Measurements from ENCODE around the gene SYT10. TPM values are rescaled to one million over a fixed set of nuclear protein-coding genes. Genes with fewer than 3 reads are reported as not detected.
"Not testable (repeated sequence)": the region's sequence is repeated elsewhere in the genome, so short reads cannot be mapped to it uniquely, and the experiment has no call there.

SYT10 gene
- total RNA-seq, 1 donor from 2014 or later, result not detected

DNA sequence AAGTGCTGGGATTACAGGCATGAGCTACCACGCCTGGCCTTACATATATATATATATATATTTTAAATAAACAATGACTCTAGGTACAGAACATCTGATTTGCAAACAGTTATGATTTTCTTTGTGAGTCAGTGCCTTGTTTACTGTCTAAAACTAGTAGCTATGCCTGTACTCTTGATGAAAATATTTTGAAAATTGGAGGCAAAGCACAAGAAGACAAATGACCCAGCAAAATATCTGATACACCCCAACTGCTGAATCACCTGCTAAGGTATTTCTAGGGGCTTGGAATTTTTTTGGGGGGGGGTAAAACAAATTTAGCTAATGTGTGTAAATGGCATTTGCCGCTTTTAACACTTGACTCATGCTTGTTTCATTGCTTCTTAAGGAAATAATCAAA is 69.3 kb downstream of the SYT10 start:
- Mint-ChIP-seq H3K36me3 (ENCODE audit: unreplicated experiment) (no peaks in the 10 kb centered on the region), H3K27me3 (ENCODE audit: unreplicated experiment) (no peaks in the 10 kb centered on the region), H3K4me1 (ENCODE audit: low read depth, unreplicated experiment) (no peaks in the 10 kb centered on the region), H3K9me3 (ENCODE audit: unreplicated experiment) (no peaks in the 10 kb centered on the region), H3K4me3 (ENCODE audit: unreplicated experiment) (no peak overlapping the region), H3K27ac (ENCODE audit: unreplicated experiment) (no peak overlapping the region)
- DNase-seq, result no peak
- TF ChIP-seq, protein P1, sequence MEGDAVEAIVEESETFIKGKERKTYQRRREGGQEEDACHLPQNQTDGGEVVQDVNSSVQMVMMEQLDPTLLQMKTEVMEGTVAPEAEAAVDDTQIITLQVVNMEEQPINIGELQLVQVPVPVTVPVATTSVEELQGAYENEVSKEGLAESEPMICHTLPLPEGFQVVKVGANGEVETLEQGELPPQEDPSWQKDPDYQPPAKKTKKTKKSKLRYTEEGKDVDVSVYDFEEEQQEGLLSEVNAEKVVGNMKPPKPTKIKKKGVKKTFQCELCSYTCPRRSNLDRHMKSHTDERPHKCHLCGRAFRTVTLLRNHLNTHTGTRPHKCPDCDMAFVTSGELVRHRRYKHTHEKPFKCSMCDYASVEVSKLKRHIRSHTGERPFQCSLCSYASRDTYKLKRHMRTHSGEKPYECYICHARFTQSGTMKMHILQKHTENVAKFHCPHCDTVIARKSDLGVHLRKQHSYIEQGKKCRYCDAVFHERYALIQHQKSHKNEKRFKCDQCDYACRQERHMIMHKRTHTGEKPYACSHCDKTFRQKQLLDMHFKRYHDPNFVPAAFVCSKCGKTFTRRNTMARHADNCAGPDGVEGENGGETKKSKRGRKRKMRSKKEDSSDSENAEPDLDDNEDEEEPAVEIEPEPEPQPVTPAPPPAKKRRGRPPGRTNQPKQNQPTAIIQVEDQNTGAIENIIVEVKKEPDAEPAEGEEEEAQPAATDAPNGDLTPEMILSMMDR (IDR thresholded peaks at IDR 0.05; ENCODE audit: partially characterized antibody, unreplicated experiment), result no peak

DNA sequence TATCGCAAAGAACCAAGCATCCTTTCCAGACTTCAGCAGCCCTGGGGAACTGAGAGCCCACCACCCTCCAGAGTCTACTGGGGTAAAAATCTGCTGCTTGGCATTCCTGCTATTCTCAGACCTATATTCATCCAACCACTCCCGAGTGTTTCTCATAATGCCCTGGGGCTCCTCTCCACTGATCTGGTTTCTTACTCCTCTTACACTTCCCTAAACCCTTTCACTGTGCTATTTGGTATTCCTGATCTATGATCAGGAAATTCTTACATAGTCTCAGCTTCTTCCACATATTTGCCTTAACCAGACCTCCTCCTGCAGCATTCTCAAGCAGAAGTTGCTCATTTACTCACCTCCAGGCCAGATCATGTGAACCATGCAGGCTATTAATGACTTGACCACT is 82.4 kb downstream of the SYT10 start:
- Mint-ChIP-seq H3K4me3 (ENCODE audit: unreplicated experiment) (no peak overlapping the region), H3K36me3 (ENCODE audit: unreplicated experiment) (no peaks in the 10 kb centered on the region), H3K4me1 (ENCODE audit: low read depth, unreplicated experiment) (no peaks in the 10 kb centered on the region), H3K27ac (ENCODE audit: unreplicated experiment) (no peak overlapping the region), H3K9me3 (ENCODE audit: unreplicated experiment) (no peaks in the 10 kb centered on the region), H3K27me3 (ENCODE audit: unreplicated experiment) (no peaks in the 10 kb centered on the region)
- TF ChIP-seq, protein P1 (IDR thresholded peaks at IDR 0.05; ENCODE audit: partially characterized antibody, unreplicated experiment), result no peak
- no peak for DNase-seq

DNA sequence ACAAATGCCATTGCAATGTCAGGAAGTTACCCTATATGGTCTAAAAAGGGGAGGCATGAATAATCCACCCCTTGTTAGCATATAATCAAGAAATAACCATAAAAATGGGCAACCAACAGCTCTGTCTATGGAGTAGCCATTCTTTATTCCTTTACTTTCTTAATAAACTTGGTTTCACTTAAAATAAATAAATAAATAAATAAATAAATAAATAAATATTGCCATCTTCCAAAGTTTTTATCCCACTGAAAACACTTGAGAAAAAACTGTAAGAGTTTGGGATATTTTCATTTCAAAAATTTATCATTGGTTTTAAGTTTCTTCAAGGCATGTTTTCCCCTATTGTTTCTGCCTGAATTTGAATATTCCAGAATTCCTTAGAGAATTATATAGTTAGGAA is 89.8 kb downstream of the SYT10 start:
- no peak for DNase-seq
- Mint-ChIP-seq H3K4me1 (ENCODE audit: low read depth, unreplicated experiment) (no peaks in the 10 kb centered on the region), H3K36me3 (ENCODE audit: unreplicated experiment) (no peaks in the 10 kb centered on the region), H3K27ac (ENCODE audit: unreplicated experiment) (no peak overlapping the region), H3K9me3 (ENCODE audit: unreplicated experiment) (peaks cover 1% of the 10 kb centered on the region), H3K4me3 (ENCODE audit: unreplicated experiment) (no peak overlapping the region), H3K27me3 (ENCODE audit: unreplicated experiment) (no peaks in the 10 kb centered on the region)
- TF ChIP-seq, protein P1 (IDR thresholded peaks at IDR 0.05; ENCODE audit: partially characterized antibody, unreplicated experiment), result no peak

DNA sequence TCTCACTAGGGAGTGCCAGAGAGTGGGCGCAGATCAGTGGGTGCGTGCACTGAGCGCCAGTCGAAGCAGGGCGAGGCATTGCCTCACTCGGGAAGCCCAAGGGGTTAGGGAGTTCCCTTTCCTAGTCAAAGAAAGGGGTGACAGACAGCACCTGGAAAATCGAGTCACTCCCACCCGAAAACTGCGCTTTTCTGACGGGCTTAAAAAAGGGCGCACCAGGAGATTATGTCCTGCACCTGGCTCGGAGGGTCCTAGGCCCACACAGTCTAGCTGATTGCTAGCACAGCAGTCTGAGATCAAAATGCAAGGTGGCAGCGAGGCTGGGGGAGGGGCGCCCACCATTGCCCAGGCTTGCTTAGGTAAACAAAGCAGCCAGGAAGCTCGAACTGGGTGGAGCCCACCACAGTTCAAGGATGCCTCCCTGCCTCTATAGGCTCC is 107.6 kb downstream of the SYT10 start:
- H3K27me3 Mint-ChIP-seq (ENCODE audit: unreplicated experiment); H3K36me3 Mint-ChIP-seq (ENCODE audit: unreplicated experiment); DNase-seq; H3K9me3 Mint-ChIP-seq (ENCODE audit: unreplicated experiment); H3K4me3 Mint-ChIP-seq (ENCODE audit: unreplicated experiment); H3K27ac Mint-ChIP-seq (ENCODE audit: unreplicated experiment); H3K4me1 Mint-ChIP-seq (ENCODE audit: low read depth, unreplicated experiment): not testable (repeated sequence)

DNA sequence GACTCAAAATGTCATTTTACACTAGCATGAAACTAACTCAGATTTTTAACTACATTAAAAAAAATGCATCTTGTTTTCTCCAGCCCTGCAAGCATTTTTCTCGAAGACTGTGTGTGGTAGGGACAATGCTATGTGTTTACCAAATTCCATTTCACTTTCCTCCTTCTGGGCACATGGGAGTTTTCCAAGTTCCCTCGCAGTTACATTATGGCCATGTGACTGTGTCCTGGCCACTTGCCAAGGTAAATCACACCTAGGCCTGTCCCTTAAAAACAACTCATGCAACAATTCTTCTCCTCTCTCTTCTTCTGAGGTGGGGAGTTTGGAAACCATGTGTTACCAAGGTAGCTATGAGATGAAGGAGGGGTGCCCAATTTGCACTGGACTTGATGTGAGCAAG is 108.7 kb downstream of the SYT10 start:
- no peak for DNase-seq
- TF ChIP-seq, protein P1 (IDR thresholded peaks at IDR 0.05; ENCODE audit: partially characterized antibody, unreplicated experiment), result no peak
- H3K4me3 Mint-ChIP-seq (ENCODE audit: unreplicated experiment), result no peak overlapping the region
- no peak overlapping the region for H3K27ac Mint-ChIP-seq (ENCODE audit: unreplicated experiment)
- H3K36me3 Mint-ChIP-seq (ENCODE audit: unreplicated experiment), result no peaks in the 10 kb centered on the region
- H3K4me1 Mint-ChIP-seq (ENCODE audit: low read depth, unreplicated experiment), result no peaks in the 10 kb centered on the region
- no peaks in the 10 kb centered on the region for H3K27me3 Mint-ChIP-seq (ENCODE audit: unreplicated experiment)
- H3K9me3 Mint-ChIP-seq (ENCODE audit: unreplicated experiment), result no peaks in the 10 kb centered on the region
